ENCODE data around the gene MYO1E.

Gene MYO1E

DNA sequence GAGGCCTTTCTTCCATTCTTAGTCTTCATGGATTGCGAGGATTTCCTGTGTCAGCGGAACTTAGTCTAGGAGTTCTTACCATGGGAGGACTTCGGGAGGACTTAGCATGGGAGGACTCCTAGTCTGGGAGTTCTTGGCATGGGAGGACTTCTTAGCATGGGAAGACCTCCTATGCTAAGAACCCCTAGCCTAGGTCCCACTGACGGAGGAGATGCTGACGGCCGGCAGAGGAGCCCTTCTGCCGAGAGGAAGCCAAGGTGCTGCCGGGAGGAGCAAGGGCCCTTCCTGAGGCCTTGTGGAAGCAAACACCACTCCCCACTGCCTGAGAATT, 201.6 kb downstream of the MYO1E start (continued):
- TF ChIP-seq, protein P1, sequence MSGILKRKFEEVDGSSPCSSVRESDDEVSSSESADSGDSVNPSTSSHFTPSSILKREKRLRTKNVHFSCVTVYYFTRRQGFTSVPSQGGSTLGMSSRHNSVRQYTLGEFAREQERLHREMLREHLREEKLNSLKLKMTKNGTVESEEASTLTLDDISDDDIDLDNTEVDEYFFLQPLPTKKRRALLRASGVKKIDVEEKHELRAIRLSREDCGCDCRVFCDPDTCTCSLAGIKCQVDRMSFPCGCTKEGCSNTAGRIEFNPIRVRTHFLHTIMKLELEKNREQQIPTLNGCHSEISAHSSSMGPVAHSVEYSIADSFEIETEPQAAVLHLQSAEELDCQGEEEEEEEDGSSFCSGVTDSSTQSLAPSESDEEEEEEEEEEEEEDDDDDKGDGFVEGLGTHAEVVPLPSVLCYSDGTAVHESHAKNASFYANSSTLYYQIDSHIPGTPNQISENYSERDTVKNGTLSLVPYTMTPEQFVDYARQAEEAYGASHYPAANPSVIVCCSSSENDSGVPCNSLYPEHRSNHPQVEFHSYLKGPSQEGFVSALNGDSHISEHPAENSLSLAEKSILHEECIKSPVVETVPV (CRISPR knock-in tag; IDR thresholded peaks at IDR 0.05) = no peak
- TF ChIP-seq RARB (CRISPR knock-in tag; IDR thresholded peaks at IDR 0.05) = no peak
- no peak for TF ChIP-seq ZFP30 (CRISPR knock-in tag; IDR thresholded peaks at IDR 0.05)
- TF ChIP-seq ISL1 (CRISPR knock-in tag; IDR thresholded peaks at IDR 0.05) = no peak
- no peak for TF ChIP-seq ZNF565 (CRISPR knock-in tag; conservative IDR thresholded peaks at IDR 0.05; ENCODE audit: low read depth)
- no peak for TF ChIP-seq ZC3H10 (CRISPR knock-in tag; IDR thresholded peaks at IDR 0.05)
- TF ChIP-seq ZFP3 (CRISPR knock-in tag; IDR thresholded peaks at IDR 0.05) = no peak
- TF ChIP-seq, protein P2, sequence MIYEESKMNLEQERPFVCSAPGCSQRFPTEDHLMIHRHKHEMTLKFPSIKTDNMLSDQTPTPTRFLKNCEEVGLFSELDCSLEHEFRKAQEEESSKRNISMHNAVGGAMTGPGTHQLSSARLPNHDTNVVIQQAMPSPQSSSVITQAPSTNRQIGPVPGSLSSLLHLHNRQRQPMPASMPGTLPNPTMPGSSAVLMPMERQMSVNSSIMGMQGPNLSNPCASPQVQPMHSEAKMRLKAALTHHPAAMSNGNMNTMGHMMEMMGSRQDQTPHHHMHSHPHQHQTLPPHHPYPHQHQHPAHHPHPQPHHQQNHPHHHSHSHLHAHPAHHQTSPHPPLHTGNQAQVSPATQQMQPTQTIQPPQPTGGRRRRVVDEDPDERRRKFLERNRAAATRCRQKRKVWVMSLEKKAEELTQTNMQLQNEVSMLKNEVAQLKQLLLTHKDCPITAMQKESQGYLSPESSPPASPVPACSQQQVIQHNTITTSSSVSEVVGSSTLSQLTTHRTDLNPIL (CRISPR knock-in tag; IDR thresholded peaks at IDR 0.05; ENCODE audit: low read depth) = no peak
- no peak for TF ChIP-seq PPARA (CRISPR knock-in tag; IDR thresholded peaks at IDR 0.05; ENCODE audit: borderline replicate concordance)
- TF ChIP-seq, protein P3, sequence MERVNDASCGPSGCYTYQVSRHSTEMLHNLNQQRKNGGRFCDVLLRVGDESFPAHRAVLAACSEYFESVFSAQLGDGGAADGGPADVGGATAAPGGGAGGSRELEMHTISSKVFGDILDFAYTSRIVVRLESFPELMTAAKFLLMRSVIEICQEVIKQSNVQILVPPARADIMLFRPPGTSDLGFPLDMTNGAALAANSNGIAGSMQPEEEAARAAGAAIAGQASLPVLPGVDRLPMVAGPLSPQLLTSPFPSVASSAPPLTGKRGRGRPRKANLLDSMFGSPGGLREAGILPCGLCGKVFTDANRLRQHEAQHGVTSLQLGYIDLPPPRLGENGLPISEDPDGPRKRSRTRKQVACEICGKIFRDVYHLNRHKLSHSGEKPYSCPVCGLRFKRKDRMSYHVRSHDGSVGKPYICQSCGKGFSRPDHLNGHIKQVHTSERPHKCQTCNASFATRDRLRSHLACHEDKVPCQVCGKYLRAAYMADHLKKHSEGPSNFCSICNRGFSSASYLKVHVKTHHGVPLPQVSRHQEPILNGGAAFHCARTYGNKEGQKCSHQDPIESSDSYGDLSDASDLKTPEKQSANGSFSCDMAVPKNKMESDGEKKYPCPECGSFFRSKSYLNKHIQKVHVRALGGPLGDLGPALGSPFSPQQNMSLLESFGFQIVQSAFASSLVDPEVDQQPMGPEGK (CRISPR knock-in tag; IDR thresholded peaks at IDR 0.05; ENCODE audit: borderline replicate concordance) = no peak

DNA sequence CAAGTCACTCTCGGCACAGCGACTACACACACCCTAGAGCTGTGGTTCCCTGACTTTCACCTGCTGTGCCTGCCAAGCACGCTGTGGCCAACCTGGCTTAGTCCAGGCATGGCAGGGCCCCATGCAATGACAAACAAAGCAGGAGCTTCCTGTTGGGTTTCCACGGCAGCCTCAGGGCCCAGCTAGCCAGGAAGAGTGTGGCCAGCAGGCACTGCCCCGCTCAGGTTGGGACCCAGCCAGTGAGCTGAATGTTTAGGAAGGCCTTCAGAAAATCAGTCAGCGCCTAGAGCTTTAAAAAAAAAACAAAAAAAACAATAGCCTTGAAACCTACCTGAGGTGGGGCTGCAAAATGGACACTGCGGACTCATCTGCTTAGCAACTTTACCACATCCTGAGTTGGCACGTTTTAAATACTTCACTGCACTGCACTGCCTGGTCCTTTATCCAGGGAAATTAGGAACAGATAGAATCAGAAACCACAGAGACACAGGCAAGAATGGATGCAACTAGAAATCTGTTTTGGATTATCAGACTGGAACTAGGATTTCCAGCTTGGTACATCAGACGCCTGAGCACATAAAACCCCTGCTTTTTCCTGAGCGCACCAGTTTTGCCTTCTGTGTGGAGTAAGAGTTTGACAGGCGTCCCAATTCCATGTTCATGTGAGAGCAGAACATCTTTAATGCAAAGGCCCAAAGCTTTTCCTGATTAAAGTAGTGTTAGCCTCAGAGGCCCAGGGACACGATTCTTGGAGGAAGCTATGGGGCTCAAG, 202.2 kb downstream of the MYO1E start:
- ATAC-seq = peak; percentile 89
- TF ChIP-seq TCF4 (CRISPR knock-in tag; IDR thresholded peaks at IDR 0.05; ENCODE audit: borderline replicate concordance) = peak; percentile 61; the same call in 1 of the 2 replicates
- TF ChIP-seq ZFP30 (CRISPR knock-in tag; IDR thresholded peaks at IDR 0.05) = no peak

DNA sequence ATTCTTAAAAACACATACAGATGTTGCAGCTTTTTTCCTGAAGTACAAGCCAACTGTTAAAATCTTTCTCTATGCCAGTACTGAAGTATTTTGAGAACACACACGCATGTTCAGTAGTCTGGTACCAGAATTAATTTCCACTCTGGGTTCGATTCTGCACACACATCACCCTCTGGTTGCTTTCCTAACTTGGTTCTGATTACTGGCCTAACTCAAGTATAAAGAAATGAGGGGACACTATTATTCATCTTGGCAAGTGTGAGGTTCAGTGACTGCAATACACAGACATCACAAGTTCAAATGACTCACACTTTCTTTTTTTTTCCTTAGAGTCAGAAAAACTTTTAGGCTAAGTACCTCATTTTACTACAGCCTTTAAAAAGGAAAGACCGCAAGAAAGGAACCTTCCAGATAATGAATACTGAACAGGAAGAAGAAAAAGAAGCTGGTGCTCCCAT, 203.4 kb downstream of the MYO1E start:
- TF ChIP-seq ZNF70 (CRISPR knock-in tag; IDR thresholded peaks at IDR 0.05) (no peak), ZFP30 (CRISPR knock-in tag; IDR thresholded peaks at IDR 0.05) (no peak), ZFP3 (CRISPR knock-in tag; IDR thresholded peaks at IDR 0.05) (no peak), PPARA (CRISPR knock-in tag; IDR thresholded peaks at IDR 0.05; ENCODE audit: borderline replicate concordance) (no peak), ISL1 (CRISPR knock-in tag; IDR thresholded peaks at IDR 0.05) (no peak), TOX (CRISPR knock-in tag; IDR thresholded peaks at IDR 0.05; ENCODE audit: borderline replicate concordance) (no peak), OSR1 (CRISPR knock-in tag; IDR thresholded peaks at IDR 0.05) (no peak), ZNF8 (CRISPR knock-in tag; IDR thresholded peaks at IDR 0.05) (no peak), BACH2 (CRISPR knock-in tag; IDR thresholded peaks at IDR 0.05; ENCODE audit: borderline replicate concordance) (no peak), ZC3H10 (CRISPR knock-in tag; IDR thresholded peaks at IDR 0.05) (no peak), CSDC2 (CRISPR knock-in tag; IDR thresholded peaks at IDR 0.05) (no peak), TCF4 (CRISPR knock-in tag; IDR thresholded peaks at IDR 0.05; ENCODE audit: borderline replicate concordance) (no peak), RARB (CRISPR knock-in tag; IDR thresholded peaks at IDR 0.05) (no peak)
- TF ChIP-seq, protein P4, sequence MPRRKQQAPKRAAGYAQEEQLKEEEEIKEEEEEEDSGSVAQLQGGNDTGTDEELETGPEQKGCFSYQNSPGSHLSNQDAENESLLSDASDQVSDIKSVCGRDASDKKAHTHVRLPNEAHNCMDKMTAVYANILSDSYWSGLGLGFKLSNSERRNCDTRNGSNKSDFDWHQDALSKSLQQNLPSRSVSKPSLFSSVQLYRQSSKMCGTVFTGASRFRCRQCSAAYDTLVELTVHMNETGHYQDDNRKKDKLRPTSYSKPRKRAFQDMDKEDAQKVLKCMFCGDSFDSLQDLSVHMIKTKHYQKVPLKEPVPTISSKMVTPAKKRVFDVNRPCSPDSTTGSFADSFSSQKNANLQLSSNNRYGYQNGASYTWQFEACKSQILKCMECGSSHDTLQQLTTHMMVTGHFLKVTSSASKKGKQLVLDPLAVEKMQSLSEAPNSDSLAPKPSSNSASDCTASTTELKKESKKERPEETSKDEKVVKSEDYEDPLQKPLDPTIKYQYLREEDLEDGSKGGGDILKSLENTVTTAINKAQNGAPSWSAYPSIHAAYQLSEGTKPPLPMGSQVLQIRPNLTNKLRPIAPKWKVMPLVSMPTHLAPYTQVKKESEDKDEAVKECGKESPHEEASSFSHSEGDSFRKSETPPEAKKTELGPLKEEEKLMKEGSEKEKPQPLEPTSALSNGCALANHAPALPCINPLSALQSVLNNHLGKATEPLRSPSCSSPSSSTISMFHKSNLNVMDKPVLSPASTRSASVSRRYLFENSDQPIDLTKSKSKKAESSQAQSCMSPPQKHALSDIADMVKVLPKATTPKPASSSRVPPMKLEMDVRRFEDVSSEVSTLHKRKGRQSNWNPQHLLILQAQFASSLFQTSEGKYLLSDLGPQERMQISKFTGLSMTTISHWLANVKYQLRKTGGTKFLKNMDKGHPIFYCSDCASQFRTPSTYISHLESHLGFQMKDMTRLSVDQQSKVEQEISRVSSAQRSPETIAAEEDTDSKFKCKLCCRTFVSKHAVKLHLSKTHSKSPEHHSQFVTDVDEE (CRISPR knock-in tag; IDR thresholded peaks at IDR 0.05) = no peak
- TF ChIP-seq, protein P3 (CRISPR knock-in tag; IDR thresholded peaks at IDR 0.05; ENCODE audit: borderline replicate concordance) = no peak
- TF ChIP-seq, protein P5, sequence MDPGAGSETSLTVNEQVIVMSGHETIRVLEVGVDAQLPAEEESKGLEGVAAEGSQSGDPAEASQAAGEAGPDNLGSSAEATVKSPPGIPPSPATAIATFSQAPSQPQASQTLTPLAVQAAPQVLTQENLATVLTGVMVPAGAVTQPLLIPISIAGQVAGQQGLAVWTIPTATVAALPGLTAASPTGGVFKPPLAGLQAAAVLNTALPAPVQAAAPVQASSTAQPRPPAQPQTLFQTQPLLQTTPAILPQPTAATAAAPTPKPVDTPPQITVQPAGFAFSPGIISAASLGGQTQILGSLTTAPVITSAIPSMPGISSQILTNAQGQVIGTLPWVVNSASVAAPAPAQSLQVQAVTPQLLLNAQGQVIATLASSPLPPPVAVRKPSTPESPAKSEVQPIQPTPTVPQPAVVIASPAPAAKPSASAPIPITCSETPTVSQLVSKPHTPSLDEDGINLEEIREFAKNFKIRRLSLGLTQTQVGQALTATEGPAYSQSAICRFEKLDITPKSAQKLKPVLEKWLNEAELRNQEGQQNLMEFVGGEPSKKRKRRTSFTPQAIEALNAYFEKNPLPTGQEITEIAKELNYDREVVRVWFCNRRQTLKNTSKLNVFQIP (CRISPR knock-in tag; IDR thresholded peaks at IDR 0.05; ENCODE audit: borderline replicate concordance, low read depth) = no peak
- ATAC-seq = peak; percentile 7; the same call in 1 of the 3 replicates
